SK-N-SH treated with all-trans-retinoic acid at 6 μM for 48 hours (cell line): ENCODE data around the gene PHF20.

Experiments
- ATAC-seq: fragments of 200-7000 bp; cut with Tn5 transposase; 3 replicates; pipeline ENCODE4 v1.9.1; 2020; ENCODE audit warnings: mild to moderate bottlenecking, moderate library complexity
- CSDC2 ChIP-seq: fragments of 250-450 bp; sonication (Bioruptor Pico); IDR thresholded peaks from 2 replicates; pipeline ENCODE4 v1.5.0; 2020; ENCODE audit warnings: mild to moderate bottlenecking, moderate library complexity
- ESRRG ChIP-seq: fragments of 250-450 bp; sonication (Bioruptor Pico); IDR thresholded peaks from 2 replicates; pipeline ENCODE4 v1.6.1; 2021; ENCODE audit warnings: mild to moderate bottlenecking
- GLIS3 ChIP-seq: fragments of 250-450 bp; sonication (Bioruptor Pico); IDR thresholded peaks from 2 replicates; pipeline ENCODE4 v1.5.0; 2020; ENCODE audit warnings: mild to moderate bottlenecking, moderate library complexity
- ISL1 ChIP-seq: fragments of 250-450 bp; sonication (Bioruptor Pico); IDR thresholded peaks from 2 replicates; pipeline ENCODE4 v2.1.2; 2022; ENCODE audit warnings: mild to moderate bottlenecking, moderate library complexity
- PPARA ChIP-seq: fragments of 250-450 bp; sonication (Bioruptor Pico); IDR thresholded peaks from 2 replicates; pipeline ENCODE4 v1.5.0; 2020; ENCODE audit warnings: mild to moderate bottlenecking, borderline replicate concordance
- RARB ChIP-seq: fragments of 250-450 bp; sonication (Bioruptor Pico); IDR thresholded peaks from 2 replicates; pipeline ENCODE4 v1.8.0; 2021; ENCODE audit warnings: mild to moderate bottlenecking, moderate library complexity
- SNAI2 ChIP-seq: fragments of 250-450 bp; sonication (Bioruptor Pico); IDR thresholded peaks from 2 replicates; pipeline ENCODE4 v1.5.0; 2020; ENCODE audit warnings: mild to moderate bottlenecking, moderate library complexity
- ZC3H10 ChIP-seq: fragments of 250-450 bp; sonication (Bioruptor Pico); IDR thresholded peaks from 2 replicates; pipeline ENCODE4 v1.5.1; 2021; ENCODE audit warnings: mild to moderate bottlenecking, moderate library complexity
- ZFP30 ChIP-seq: fragments of 450-650 bp; formaldehyde crosslinking; IDR thresholded peaks from 2 replicates; pipeline ENCODE4 v1.5.0; 2022; ENCODE audit warnings: mild to moderate bottlenecking, moderate library complexity
- ZNF565 ChIP-seq: fragments of 450-650 bp; formaldehyde crosslinking; conservative IDR thresholded peaks from 2 replicates; pipeline ENCODE4 v1.5.0; 2020; ENCODE audit warnings: low read depth, mild to moderate bottlenecking, moderate library complexity
- ZNF70 ChIP-seq: fragments of 450-650 bp; formaldehyde crosslinking; IDR thresholded peaks from 2 replicates; pipeline ENCODE4 v1.5.0; 2020; ENCODE audit warnings: mild to moderate bottlenecking, moderate library complexity
- ZNF8 ChIP-seq: fragments of 450-650 bp; formaldehyde crosslinking; IDR thresholded peaks from 2 replicates; pipeline ENCODE4 v1.5.0; 2020; ENCODE audit warnings: mild to moderate bottlenecking, moderate library complexity
- TF ChIP-seq, protein P1 (sequence below): fragments of 250-450 bp; sonication (Bioruptor Pico); IDR thresholded peaks from 2 replicates; pipeline ENCODE4 v1.5.1; 2020; ENCODE audit warnings: low read depth, mild to moderate bottlenecking, moderate library complexity
- TF ChIP-seq, protein P2 (sequence below): fragments of 250-450 bp; sonication (Bioruptor Pico); IDR thresholded peaks from 2 replicates; pipeline ENCODE4 v1.5.0; 2020; ENCODE audit warnings: mild to moderate bottlenecking, moderate library complexity
- TF ChIP-seq, protein P3 (sequence below): fragments of 250-450 bp; sonication (Bioruptor Pico); IDR thresholded peaks from 2 replicates; pipeline ENCODE4 v1.8.0; 2020; ENCODE audit warnings: mild to moderate bottlenecking, moderate library complexity, borderline replicate concordance
- TF ChIP-seq, protein P4 (sequence below): fragments of 250-450 bp; sonication (Bioruptor Pico); IDR thresholded peaks from 2 replicates; pipeline ENCODE4 v1.8.0; 2021; ENCODE audit warnings: low read depth, mild to moderate bottlenecking, moderate library complexity, borderline replicate concordance

PHF20 gene

GRCh38 chr20:35820715-35821114 is 48.9 kb downstream of the PHF20 start:
- ATAC-seq, result peak; percentile 82

DNA sequence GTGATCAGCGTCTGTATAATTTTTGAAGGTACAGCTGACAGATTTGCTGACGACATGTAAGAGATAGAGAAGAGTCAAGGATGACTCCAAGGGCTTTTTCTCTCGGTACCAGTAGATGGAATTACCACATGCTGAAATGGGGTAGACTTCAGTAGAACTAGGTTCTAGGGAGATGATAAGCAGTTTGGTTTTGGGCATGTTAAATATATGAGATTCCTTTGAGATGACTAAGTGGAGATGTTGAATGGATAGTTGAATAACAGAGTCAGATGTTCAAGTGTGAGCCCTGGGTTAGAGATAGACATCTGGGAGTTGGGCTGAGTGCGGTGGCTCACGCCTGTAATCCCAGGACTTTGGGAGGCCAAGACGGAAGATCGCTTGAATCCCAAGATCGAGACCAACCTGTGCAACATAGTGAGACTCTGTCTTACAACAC is 50.0 kb downstream of the PHF20 start:
- no peak for TF ChIP-seq ESRRG (CRISPR knock-in tag)
- no peak for TF ChIP-seq RARB (CRISPR knock-in tag)
- TF ChIP-seq ZNF8 (CRISPR knock-in tag), result no peak
- TF ChIP-seq, protein P1, sequence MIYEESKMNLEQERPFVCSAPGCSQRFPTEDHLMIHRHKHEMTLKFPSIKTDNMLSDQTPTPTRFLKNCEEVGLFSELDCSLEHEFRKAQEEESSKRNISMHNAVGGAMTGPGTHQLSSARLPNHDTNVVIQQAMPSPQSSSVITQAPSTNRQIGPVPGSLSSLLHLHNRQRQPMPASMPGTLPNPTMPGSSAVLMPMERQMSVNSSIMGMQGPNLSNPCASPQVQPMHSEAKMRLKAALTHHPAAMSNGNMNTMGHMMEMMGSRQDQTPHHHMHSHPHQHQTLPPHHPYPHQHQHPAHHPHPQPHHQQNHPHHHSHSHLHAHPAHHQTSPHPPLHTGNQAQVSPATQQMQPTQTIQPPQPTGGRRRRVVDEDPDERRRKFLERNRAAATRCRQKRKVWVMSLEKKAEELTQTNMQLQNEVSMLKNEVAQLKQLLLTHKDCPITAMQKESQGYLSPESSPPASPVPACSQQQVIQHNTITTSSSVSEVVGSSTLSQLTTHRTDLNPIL (CRISPR knock-in tag), result no peak
- TF ChIP-seq, protein P2, sequence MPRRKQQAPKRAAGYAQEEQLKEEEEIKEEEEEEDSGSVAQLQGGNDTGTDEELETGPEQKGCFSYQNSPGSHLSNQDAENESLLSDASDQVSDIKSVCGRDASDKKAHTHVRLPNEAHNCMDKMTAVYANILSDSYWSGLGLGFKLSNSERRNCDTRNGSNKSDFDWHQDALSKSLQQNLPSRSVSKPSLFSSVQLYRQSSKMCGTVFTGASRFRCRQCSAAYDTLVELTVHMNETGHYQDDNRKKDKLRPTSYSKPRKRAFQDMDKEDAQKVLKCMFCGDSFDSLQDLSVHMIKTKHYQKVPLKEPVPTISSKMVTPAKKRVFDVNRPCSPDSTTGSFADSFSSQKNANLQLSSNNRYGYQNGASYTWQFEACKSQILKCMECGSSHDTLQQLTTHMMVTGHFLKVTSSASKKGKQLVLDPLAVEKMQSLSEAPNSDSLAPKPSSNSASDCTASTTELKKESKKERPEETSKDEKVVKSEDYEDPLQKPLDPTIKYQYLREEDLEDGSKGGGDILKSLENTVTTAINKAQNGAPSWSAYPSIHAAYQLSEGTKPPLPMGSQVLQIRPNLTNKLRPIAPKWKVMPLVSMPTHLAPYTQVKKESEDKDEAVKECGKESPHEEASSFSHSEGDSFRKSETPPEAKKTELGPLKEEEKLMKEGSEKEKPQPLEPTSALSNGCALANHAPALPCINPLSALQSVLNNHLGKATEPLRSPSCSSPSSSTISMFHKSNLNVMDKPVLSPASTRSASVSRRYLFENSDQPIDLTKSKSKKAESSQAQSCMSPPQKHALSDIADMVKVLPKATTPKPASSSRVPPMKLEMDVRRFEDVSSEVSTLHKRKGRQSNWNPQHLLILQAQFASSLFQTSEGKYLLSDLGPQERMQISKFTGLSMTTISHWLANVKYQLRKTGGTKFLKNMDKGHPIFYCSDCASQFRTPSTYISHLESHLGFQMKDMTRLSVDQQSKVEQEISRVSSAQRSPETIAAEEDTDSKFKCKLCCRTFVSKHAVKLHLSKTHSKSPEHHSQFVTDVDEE (CRISPR knock-in tag), result no peak
- no peak for TF ChIP-seq SNAI2
- TF ChIP-seq CSDC2 (CRISPR knock-in tag), result no peak
- TF ChIP-seq, protein P3, sequence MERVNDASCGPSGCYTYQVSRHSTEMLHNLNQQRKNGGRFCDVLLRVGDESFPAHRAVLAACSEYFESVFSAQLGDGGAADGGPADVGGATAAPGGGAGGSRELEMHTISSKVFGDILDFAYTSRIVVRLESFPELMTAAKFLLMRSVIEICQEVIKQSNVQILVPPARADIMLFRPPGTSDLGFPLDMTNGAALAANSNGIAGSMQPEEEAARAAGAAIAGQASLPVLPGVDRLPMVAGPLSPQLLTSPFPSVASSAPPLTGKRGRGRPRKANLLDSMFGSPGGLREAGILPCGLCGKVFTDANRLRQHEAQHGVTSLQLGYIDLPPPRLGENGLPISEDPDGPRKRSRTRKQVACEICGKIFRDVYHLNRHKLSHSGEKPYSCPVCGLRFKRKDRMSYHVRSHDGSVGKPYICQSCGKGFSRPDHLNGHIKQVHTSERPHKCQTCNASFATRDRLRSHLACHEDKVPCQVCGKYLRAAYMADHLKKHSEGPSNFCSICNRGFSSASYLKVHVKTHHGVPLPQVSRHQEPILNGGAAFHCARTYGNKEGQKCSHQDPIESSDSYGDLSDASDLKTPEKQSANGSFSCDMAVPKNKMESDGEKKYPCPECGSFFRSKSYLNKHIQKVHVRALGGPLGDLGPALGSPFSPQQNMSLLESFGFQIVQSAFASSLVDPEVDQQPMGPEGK, result no peak
- TF ChIP-seq PPARA (CRISPR knock-in tag), result no peak
- TF ChIP-seq, all 23 proteins: peak for 0
- peak; percentile 70 for ATAC-seq

More at GRCh38 chr20:35820715-35821114, 48.9 kb downstream of the PHF20 start:
- no peak for TF ChIP-seq ZC3H10 (CRISPR knock-in tag)
- no peak for TF ChIP-seq CSDC2 (CRISPR knock-in tag)
- TF ChIP-seq, protein P3, result no peak
- TF ChIP-seq ZNF70 (CRISPR knock-in tag), result no peak
- no peak for TF ChIP-seq ZFP30 (CRISPR knock-in tag)

GRCh38 chr20:35823147-35823546 is 51.3 kb downstream of the PHF20 start:
- TF ChIP-seq, protein P2 (CRISPR knock-in tag), result no peak
- TF ChIP-seq ZFP30 (CRISPR knock-in tag) (no peak), RARB (CRISPR knock-in tag) (no peak)
- TF ChIP-seq, protein P3, result no peak
- no peak for ATAC-seq

GRCh38 chr20:35823937-35824336 is 52.1 kb downstream of the PHF20 start:
- TF ChIP-seq, protein P1 (CRISPR knock-in tag), result no peak
- TF ChIP-seq ISL1 (CRISPR knock-in tag), result no peak
- TF ChIP-seq ESRRG (CRISPR knock-in tag), result no peak
- no peak for TF ChIP-seq ZFP30 (CRISPR knock-in tag)
- no peak for TF ChIP-seq ZC3H10 (CRISPR knock-in tag)
- TF ChIP-seq, protein P4, sequence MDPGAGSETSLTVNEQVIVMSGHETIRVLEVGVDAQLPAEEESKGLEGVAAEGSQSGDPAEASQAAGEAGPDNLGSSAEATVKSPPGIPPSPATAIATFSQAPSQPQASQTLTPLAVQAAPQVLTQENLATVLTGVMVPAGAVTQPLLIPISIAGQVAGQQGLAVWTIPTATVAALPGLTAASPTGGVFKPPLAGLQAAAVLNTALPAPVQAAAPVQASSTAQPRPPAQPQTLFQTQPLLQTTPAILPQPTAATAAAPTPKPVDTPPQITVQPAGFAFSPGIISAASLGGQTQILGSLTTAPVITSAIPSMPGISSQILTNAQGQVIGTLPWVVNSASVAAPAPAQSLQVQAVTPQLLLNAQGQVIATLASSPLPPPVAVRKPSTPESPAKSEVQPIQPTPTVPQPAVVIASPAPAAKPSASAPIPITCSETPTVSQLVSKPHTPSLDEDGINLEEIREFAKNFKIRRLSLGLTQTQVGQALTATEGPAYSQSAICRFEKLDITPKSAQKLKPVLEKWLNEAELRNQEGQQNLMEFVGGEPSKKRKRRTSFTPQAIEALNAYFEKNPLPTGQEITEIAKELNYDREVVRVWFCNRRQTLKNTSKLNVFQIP, result no peak
- TF ChIP-seq ZNF565 (CRISPR knock-in tag), result no peak
- no peak for TF ChIP-seq GLIS3
- TF ChIP-seq ZNF70 (CRISPR knock-in tag), result no peak
- TF ChIP-seq, protein P3, result no peak
- no peak for ATAC-seq
